Activated gamma-delta T cell treated with Interleukin-2 at 50 U/mL for 16 hours (primary cell): ENCODE measurements around the gene HSPA8.
"Not testable (repeated sequence)": the region's sequence is repeated elsewhere in the genome, so short reads cannot be mapped to it uniquely, and the experiment has no call there.

Experiments
- DNase-seq: peaks from one replicate; pipeline ENCODE4 v3.0.0-alpha.2; 2020

The HSPA8 gene

GRCh38 chr11:123061403-123062157, at the start of gene HSPA8:
HSPA8 (minus strand) TSS chr11:123062136; CDS start chr11:123061324, 812 bp downstream.
- DNase-seq = peak; percentile 66

DNA sequence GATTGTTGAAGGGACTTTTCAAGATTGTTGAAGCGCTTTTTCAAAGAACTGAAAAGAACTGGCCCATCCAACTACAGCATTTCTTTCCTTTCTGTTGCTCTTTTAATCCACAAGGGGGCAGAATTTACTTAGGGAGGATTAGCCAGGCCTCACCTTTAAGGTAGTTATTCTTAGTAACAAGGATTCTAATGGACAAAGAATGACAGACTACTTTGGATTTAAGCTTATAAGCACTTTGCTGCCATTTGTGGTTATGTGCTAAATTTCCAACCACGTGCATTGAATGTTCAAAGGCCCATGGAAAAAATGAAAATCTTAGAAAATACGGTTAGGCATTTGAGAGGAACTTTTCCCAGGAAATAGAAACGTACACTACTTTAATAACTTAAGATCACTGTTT, 49.5 kb upstream of the HSPA8 start:
- no peak for DNase-seq

DNA sequence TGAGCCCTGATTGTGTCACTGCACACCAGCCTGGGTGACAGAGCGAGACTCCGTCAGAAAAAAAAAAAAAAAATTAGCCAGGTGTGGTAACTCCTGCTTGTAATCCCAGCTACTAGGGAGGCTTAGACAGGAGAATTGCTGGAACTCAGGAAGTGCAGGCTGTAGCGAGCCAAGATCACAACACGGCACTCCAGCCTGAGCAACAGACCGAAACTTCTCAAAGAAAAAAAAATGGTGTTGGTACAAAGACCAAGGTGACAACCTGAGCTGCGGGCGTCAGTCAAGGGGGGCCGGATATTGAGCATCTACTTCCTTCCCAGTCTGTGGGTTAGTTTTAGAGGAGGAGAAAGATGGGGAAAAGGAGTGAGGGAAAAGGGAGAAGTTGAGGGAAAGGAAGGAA, 48.5 kb upstream of the HSPA8 start:
- no peak for DNase-seq

DNA sequence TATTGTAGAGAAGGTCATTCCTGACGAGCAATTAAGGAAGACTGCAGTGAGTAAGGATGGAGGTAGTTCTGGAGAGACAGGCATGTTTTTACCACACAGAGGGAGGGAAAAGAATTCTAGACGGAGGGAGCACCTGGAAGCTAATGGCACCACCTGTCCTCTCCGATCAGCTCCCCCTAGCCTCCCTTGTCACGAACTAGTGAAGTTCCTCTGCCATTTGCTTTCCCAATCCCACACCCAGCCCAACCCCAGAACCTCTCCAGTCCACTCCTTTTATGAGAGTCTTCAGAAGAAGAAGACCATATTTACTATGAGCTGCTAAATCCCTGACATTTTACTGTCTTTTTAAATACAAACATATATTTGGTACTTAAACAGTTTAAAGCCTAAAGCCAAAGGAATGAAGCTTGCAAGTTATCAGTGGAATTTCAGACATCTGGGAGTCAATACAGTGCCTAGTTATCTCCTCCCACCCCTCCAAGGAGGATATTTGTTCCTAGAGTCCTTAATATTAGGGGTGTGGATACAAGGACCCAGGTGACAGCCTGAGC, 46.1 kb upstream of the HSPA8 start:
- DNase-seq = no peak

GRCh38 chr11:123104697-123105096, 42.8 kb upstream of the HSPA8 start:
- no peak for DNase-seq

- DNase-seq = peak; percentile 22
Measured at GRCh38 chr11:123103326-123103980, 41.5 kb upstream of the HSPA8 start.

- DNase-seq = no peak
Measured at GRCh38 chr11:123100379-123101085, 38.6 kb upstream of the HSPA8 start.

DNA sequence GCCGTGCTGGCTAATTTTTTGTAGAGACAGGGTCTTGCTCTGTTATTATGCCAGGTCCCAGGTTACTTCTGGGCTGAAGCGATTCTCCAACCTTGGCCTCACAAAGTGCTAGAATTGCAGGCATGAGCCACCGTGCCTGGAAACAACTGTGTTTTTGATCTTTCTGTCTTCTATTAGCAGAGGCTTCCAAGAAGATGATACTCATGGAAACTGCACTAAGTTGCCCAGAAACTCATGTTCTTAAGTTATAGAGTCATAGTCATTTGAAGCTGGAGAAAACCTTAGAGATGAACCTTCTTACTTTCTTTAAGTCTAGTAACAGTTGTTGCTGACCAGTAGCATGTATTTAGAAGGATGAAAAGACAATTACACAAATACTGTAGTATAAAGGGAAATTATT, 37.1 kb upstream of the HSPA8 start:
- no peak for DNase-seq

DNA sequence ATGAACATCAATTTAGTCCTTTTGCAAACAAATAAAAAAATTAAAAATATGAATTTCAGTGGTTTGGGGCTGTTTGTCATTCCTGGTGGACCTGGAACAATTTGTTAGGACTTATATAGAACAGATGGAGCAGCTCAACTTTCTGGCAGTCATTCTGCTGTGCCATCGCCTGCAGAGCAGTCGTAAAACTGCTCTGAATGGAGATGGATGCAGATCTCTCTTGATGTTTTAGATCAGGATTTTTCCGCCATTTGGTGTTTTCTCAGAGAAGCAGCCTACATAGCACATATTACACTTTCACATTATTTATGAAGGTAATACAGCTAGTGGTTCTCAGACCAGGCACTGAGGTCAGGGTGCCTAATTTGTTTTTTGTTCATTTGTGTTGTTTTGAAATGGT, 31.8 kb upstream of the HSPA8 start:
- no peak for DNase-seq

DNA sequence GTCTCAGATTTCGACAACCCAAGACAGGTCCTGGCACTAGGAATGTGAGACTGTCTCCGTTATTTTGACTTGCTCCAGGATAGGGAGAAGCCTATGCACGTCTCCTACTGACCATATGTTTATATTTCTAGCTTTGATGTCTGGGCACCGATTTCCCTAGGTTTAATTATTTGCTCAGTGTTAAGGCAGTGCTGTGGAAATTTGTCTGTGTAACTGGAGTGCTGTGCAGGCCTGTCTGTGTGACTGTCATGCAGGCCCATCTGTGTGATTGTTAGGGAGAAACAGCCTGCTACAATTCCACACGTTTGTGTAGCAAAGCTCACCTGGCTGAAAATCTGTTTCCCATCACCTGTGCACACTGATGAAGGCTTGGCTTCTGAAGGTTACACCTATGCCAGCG, 29.6 kb upstream of the HSPA8 start:
- no peak for DNase-seq

DNA sequence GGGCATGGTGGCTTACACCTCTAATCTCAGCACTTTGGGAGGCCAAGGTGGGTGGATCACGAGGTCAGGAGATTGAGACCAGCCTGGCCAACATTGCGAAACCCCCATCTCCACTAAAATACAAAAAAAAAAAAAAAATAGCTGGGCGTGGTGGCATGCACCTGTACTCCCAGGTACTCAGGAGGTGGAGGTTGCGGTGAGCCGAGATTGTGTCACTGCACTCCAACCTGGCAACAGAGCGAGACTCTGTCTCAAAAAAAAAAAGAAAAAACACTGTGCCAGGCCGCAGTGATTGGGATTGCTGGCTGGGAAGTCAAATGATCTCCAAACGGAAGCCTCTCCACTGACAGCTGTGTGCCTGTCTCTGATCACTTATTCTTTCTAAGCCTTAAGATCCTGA, 28.2 kb upstream of the HSPA8 start:
- DNase-seq = not testable (repeated sequence)

- DNase-seq = not testable (repeated sequence)
Measured at GRCh38 chr11:123088896-123089295, 27.0 kb upstream of the HSPA8 start.

- peak; percentile 30 for DNase-seq
Measured at GRCh38 chr11:123087657-123088056, 25.7 kb upstream of the HSPA8 start.

- DNase-seq = no peak
Measured at GRCh38 chr11:123086305-123086704, 24.4 kb upstream of the HSPA8 start.

DNA sequence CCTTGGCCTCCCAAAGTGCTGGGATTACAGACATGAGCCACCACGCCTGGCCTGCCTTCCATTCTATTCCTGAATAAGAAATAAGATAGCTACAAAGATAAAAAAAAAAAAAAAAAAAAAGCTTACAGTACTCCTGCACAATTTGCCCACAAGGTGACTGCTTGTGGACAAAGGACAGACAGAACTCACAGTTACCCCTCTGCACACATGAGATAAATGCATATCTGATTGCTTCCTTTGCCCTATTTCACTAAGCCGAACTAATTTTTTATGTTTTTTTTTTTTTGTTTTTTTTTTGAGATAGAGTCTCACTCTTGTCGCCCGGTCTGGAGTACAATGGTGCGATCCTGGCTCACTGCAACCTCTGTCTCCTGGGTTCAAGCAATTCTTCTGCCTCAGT, 23.6 kb upstream of the HSPA8 start:
- DNase-seq = no peak

DNA sequence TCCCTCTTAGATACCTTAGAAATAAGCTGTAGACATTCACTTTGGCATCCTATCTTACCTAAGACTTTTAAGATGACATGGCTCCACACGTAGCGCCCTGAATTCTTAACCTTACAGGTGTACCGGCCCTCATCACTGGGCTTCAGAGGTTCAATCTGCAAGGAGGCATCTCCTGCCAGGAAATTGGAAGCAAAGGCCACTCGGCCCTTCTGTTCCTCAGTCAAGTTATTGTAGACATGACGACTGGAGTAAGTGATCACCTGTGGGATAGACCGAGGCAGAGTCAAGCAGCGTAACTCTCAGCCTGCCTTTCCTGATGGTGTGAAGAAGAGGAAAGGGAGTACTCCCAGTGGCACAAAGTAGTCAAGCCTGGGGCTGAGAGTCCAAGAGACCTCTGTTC, 22.5 kb upstream of the HSPA8 start:
- no peak for DNase-seq

DNA sequence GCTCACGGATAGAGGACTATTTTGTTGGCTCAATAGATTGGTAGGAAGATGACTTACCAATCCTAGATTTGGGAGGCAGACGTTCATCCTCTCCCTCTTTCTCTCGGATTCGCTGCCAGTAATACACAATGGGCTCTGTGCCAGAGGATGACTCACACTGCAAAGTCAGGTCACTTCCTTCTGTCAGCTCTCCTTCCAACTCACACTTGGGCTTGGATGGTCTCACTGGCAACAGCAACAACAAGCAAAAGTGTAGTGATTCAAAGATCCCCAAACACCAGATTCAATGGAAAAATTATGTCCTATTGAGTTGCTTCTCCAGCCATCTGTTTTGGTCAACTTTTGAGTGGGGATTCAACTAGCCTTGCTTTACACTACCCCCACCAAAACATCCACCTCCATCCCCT, 21.7 kb upstream of the HSPA8 start:
- DNase-seq = peak; percentile 62

GRCh38 chr11:123082977-123083376, 21.0 kb upstream of the HSPA8 start:
- DNase-seq = no peak

DNA sequence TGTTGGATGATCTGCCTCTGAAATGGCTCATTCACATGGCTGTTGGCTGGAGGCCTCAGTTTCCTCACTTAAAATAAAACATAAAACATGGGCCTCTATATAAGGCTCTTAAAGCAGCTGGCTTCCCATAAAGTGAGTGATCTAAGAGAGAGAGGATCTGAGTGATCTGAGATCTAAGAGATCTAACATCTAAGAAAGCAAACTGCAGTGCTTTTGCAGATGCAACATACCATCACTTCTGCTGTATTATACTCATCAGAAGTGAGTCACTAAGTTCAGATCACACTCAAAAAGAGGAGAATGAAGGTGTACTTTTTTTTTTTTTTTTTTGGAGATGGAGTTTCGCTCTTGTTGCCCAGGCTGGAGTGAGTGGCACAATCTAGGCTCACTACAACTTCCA, 18.1 kb upstream of the HSPA8 start:
- DNase-seq = no peak

DNA sequence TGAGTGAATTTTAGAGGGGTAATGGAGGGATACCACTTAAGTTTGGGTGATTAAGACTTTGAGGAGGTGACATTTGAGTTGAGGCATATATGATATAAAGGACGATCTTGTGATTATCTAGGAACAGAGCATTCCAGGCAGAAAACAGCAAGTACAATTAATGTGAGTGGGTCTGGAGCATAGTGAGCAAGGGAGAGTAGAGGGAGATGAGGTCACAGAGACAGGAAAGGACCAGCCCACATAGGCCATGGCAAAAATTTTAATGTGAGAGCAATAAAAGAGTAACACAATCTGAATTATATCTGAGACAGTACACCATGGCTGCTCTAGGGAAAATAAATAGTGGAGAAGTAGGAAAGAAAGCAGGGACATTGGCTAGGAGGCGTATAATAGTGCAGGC, 14.5 kb upstream of the HSPA8 start:
- no peak for DNase-seq

GRCh38 chr11:123073343-123074057, 11.6 kb upstream of the HSPA8 start:
- DNase-seq = no peak

DNA sequence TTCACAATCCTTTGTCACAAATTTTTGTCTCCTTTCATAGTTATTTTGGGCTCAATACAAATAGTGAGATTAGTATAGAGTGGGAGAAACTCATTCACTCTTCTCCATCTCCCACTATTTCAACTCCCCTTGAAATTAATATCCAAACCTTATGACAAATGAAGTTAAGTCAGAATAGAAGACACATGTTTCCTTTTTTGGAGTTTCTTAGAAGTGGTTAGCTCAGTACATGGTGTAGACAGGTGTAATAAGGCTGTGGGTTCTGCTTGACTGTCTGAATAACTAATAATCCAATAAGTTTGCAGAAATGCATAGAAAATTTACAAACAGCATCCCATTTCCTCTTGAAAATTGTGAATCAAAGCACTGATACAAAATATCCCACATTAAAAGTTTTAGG, 10.8 kb upstream of the HSPA8 start:
- DNase-seq = no peak

DNA sequence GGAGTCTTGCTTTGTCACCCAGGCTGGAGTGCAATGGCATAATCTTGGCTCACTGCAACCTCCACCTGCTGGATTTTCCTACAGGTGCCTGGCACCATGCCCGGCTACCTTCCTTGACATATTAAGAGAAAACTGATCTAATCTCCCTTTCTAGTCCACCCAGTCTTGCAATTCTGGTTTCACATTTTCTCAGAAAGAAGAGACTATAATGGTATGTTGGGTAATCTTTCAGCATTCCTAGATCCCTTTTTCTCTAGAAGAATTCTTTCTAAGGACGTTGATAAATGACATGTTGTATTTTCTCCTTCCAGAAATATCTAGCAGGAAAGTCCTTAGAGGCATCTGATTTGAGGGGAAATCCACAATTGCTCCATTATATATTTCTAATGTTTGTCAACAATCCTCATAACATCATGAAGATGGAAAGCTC, 10.4 kb upstream of the HSPA8 start:
- no peak for DNase-seq
